Dermis lymphatic vessel endothelial cell (primary cell): ENCODE data around the gene SF3B5. TPM values are rescaled to one million over a fixed set of nuclear protein-coding genes. Genes with fewer than 3 reads are reported as not detected.

ENCODE experiments used
- total RNA-seq: library from RNA; depleted of rRNA; stranded (reverse); fragments of >200 nt; gene quantifications from 2 replicates; pipeline ENCODE4 v1.2.1, GENCODE V29; 2014

SF3B5 gene
- 68.0 and 82.0 TPM in 2 replicates for total RNA-seq

GRCh38 chr6:144095134-144096002 is at the start of gene SF3B5:
Gene SF3B5, minus strand, starts transcription at chr6:144095573. Its CDS starts 76 bp downstream, at chr6:144095497.

Other genes starting within 250 kb of the SF3B5 start
- not detected in 2 replicates for gene ZC2HC1B, start 231.1 kb downstream of the SF3B5 start, total RNA-seq
- gene PLAGL1, start 87.3 kb downstream of the SF3B5 start, total RNA-seq, result 4.0 and 6.3 TPM in 2 replicates
- gene STX11, start 54.9 kb upstream of the SF3B5 start, total RNA-seq, result 13.1 and 26.8 TPM in 2 replicates
- 687 and 831 TPM in 2 replicates for gene UTRN, start 189.8 kb upstream of the SF3B5 start, total RNA-seq